ENCODE results near the gene TMX2. TPM values are rescaled to one million over a fixed set of nuclear protein-coding genes. Genes with fewer than 3 reads are reported as not detected.

TMX2 gene
- total and polyA plus RNA-seq, 9 of the 15 experiments (the other 6 are each of a cell fraction or from before 2014, with no cell fraction given) = 176 to 433 (median 227) TPM

DNA sequence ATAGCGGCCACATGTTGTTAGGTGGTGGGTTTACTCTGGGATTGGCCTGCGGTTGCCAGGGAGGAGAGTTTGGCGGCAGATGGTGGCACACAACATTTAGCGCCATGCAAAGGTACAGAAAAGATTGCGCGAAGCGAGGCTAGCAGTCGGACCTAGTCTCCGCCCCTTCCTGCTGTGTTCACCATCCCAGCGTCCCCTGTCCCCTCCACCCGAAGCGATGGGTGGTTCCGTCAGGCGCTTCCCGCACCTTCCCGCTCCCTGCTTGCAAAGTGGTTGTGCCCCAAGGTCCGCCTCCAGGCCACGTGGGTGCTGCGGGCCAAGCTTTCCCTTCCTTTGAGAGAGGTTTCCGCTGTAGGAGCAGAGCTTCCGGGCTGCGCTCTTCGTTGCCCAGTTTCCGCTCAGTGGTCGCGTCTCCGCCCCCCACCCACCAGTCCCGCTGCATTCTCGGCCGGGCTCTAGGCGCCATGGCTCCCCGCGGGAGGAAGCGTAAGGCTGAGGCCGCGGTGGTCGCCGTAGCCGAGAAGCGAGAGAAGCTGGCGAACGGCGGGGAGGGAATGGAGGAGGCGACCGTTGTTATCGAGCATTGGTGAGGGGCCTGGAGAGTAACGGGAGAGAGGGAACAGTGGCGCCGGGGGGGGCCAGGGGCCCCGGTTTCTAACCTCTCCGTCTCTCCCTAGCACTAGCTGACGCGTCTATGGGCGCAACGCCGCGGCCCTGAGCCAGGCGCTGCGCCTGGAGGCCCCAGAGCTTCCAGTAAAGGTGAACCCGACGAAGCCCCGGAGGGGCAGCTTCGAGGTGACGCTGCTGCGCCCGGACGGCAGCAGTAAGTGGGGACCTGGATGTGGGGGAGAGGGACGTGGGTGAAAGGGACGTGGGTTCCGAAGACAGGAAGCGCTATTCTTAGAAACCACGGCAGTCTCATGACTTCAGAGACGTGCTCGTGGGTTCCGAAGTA lies 29.0 kb downstream of the TMX2 start, which contains the start of gene SELENOH (continued):
- no peak for TF ChIP-seq ZNF407 (IDR thresholded peaks at IDR 0.05; ENCODE audit: low read depth)
- no peak for TF ChIP-seq CTCFL (IDR thresholded peaks at IDR 0.05; ENCODE audit: borderline replicate concordance, insufficient read depth, low read depth, low read length, poor library complexity, severe bottlenecking)
- TF ChIP-seq KDM1A (IDR thresholded peaks at IDR 0.05) = no peak
- TF ChIP-seq FOXA1 (IDR thresholded peaks at IDR 0.05; ENCODE audit: borderline replicate concordance) = no peak
- TF ChIP-seq, protein P1, sequence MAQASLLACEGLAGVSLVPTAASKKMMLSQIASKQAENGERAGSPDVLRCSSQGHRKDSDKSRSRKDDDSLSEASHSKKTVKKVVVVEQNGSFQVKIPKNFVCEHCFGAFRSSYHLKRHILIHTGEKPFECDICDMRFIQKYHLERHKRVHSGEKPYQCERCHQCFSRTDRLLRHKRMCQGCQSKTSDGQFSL (CRISPR knock-in tag; IDR thresholded peaks at IDR 0.05) = peak; percentile 78
- TF ChIP-seq, protein P1 (tag; IDR thresholded peaks at IDR 0.05) = no peak
- TF ChIP-seq ZKSCAN3 (CRISPR knock-in tag; IDR thresholded peaks at IDR 0.05) = no peak
- TF ChIP-seq TEAD4 (IDR thresholded peaks at IDR 0.05; ENCODE audit: low read length) = peak; percentile 70
- no peak for TF ChIP-seq TEAD4 (CRISPR knock-in tag; IDR thresholded peaks at IDR 0.05; ENCODE audit: borderline replicate concordance)
- no peak for TF ChIP-seq GTF2B (IDR thresholded peaks at IDR 0.05; ENCODE audit: extremely low read depth, insufficient read length)
- no peak for TF ChIP-seq PCBP1 (IDR thresholded peaks at IDR 0.05; ENCODE audit: low read depth, low read length, poor library complexity, severe bottlenecking)
